ENCODE measurements around the gene SRRM2. TPM values are rescaled to one million over a fixed set of nuclear protein-coding genes. Genes with fewer than 3 reads are reported as not detected.

The SRRM2 gene
- total RNA-seq, 3 donors from 2014 or later (not counting 1 experiment from before 2014, with no cell fraction given): 1,131 to 1,162 (median 1,149) TPM

DNA sequence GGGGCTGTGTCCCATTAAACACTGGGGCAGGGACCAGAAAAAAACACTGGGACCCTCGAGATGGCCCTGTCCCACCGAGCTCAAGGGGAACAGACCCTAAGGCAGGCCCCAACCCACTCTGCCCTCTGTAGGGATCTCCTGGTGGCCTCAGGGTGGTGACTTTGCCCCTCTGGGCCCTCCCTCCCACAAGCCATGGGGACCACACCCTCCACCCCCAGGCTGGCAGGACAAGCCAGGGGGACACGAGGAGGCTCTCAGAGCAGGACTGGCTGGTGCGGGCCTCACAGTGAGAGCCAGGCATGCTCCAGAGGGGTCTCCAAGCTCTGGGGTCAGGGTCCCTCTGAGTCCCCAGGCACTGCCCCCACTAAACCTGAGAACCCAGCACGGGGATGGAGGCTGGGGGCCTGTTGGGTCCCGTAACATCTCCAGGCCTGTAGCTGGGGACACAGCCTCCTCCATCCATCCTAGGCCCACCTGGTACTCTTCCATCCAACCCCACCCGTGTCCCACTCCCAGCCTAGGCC, 14.5 kb upstream of the SRRM2 start:
- H3K27ac ChIP-seq (ENCODE audit: low read length): no peak overlapping the region
- DNase-seq: no peak
- Mint-ChIP-seq H3K4me3 (no peak overlapping the region), H3K4me1 (no peaks in the 10 kb centered on the region), H3K27ac (no peak overlapping the region), H3K27me3 (ENCODE audit: low read depth in 2 of 2) (no peaks in the 10 kb centered on the region), H3K9me3 (no peaks in the 10 kb centered on the region), H3K36me3 (no peaks in the 10 kb centered on the region)
- H3K36me3 ChIP-seq (ENCODE audit: control insufficient read depth, insufficient read depth, low read length): no peaks in the 10 kb centered on the region
- TF ChIP-seq, protein P1, sequence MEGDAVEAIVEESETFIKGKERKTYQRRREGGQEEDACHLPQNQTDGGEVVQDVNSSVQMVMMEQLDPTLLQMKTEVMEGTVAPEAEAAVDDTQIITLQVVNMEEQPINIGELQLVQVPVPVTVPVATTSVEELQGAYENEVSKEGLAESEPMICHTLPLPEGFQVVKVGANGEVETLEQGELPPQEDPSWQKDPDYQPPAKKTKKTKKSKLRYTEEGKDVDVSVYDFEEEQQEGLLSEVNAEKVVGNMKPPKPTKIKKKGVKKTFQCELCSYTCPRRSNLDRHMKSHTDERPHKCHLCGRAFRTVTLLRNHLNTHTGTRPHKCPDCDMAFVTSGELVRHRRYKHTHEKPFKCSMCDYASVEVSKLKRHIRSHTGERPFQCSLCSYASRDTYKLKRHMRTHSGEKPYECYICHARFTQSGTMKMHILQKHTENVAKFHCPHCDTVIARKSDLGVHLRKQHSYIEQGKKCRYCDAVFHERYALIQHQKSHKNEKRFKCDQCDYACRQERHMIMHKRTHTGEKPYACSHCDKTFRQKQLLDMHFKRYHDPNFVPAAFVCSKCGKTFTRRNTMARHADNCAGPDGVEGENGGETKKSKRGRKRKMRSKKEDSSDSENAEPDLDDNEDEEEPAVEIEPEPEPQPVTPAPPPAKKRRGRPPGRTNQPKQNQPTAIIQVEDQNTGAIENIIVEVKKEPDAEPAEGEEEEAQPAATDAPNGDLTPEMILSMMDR (IDR thresholded peaks at IDR 0.05): no peak
- no peaks in the 10 kb centered on the region for H3K9me3 ChIP-seq (ENCODE audit: control insufficient read depth, insufficient read depth, low read length)
- H3K27me3 ChIP-seq (ENCODE audit: control insufficient read depth, insufficient read depth, low read length): no peaks in the 10 kb centered on the region
- intact Hi-C loops (cut with micrococcal nuclease): no loop called here
- 76% methylated on average over 7 of the region's 7 CpGs for WGBS (ENCODE audit: insufficient coverage)
- H3K4me3 ChIP-seq (ENCODE audit: low read length): no peak overlapping the region
- no peaks in the 10 kb centered on the region for H3K4me1 ChIP-seq (ENCODE audit: control insufficient read depth, insufficient read depth, low read length)
- ATAC-seq: no peak

DNA sequence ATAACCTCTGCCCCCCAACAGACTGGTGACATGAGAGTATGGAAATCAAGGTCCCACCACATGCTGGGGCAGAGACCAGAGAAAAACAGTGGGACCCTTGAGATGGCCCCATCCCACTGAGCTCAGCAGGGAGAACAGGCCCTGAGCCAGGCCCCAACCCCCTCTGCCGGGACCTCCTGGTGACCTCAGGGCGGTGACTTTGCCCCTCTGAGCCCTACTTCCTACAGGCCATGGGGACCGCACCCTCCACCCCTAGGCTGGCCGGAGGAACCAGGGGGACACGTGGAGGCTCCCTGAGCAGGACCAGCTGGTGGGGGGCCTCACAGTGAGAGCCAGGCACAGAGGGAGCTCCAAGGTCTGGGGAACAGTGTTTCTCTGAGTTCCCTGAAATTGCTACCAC, 13.8 kb upstream of the SRRM2 start:
- Mint-ChIP-seq H3K27me3 (ENCODE audit: low read depth in 2 of 2) (no peaks in the 10 kb centered on the region), H3K9me3 (no peaks in the 10 kb centered on the region), H3K4me3 (no peak overlapping the region), H3K36me3 (no peaks in the 10 kb centered on the region), H3K4me1 (no peaks in the 10 kb centered on the region), H3K27ac (no peak overlapping the region)
- no peaks in the 10 kb centered on the region for H3K4me1 ChIP-seq (ENCODE audit: control insufficient read depth, insufficient read depth, low read length)
- no peak overlapping the region for H3K4me3 ChIP-seq (ENCODE audit: low read length)
- TF ChIP-seq, protein P1 (IDR thresholded peaks at IDR 0.05): no peak
- intact Hi-C loops (cut with micrococcal nuclease): no loop called here
- DNase-seq: no peak
- no peaks in the 10 kb centered on the region for H3K27me3 ChIP-seq (ENCODE audit: control insufficient read depth, insufficient read depth, low read length)
- WGBS (ENCODE audit: insufficient coverage): 91% methylated on average over 5 of the region's 5 CpGs
- ATAC-seq: peak in 1 of 3 donors; percentile 19
- no peak overlapping the region for H3K27ac ChIP-seq (ENCODE audit: low read length)
- no peaks in the 10 kb centered on the region for H3K36me3 ChIP-seq (ENCODE audit: control insufficient read depth, insufficient read depth, low read length)
- no peaks in the 10 kb centered on the region for H3K9me3 ChIP-seq (ENCODE audit: control insufficient read depth, insufficient read depth, low read length)

DNA sequence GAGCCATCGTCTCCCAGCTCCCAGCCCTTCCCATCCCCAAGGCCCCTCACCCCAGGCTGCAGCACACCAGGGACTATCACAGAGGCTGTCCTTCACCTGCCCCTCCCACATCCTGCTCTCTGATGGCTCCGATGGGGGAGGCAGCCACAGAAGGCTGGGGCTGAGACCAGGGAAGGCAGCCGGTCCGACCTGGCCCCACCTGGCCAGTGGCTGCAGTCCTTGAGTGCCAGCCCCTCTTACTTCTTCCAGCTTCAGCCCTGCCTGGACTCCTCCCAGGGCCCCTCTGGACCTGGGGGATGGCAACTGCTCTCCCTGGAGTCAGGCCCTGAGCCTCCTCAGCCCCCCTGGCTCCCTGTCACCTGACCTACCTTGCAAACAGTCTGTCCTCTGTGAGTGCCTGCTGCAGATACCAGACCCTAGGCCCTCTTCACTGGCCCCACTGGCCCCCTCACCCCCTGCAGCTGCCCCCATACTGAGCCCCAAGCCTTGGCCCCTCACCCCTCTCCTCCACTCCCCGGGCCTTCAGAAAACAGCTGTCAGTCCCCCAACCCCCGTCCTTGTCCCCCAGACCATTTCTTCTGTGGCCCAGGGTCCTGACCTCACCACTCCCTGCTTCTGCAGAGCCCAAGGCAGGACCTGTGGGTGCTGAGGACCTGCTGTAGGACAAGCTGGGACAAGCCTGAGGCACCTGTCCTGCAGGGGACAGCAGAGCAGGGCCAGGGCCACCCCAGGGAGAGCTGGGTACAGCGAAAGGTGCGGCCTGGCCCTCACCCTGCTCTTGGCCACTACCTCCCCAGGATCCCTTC, 12.6 kb upstream of the SRRM2 start:
- Histone ChIP-seq H3K9me3 (ENCODE audit: control insufficient read depth, insufficient read depth, low read length) (no peaks in the 10 kb centered on the region), H3K4me3 (ENCODE audit: low read length) (no peak overlapping the region), H3K36me3 (ENCODE audit: control insufficient read depth, insufficient read depth, low read length) (no peaks in the 10 kb centered on the region), H3K4me1 (ENCODE audit: control insufficient read depth, insufficient read depth, low read length) (no peaks in the 10 kb centered on the region), H3K27ac (ENCODE audit: low read length) (no peak overlapping the region), H3K27me3 (ENCODE audit: control insufficient read depth, insufficient read depth, low read length) (no peaks in the 10 kb centered on the region)
- H3K36me3 Mint-ChIP-seq: no peaks in the 10 kb centered on the region
- DNase-seq: no peak
- ATAC-seq: no peak
- no peaks in the 10 kb centered on the region for H3K9me3 Mint-ChIP-seq
- H3K27ac Mint-ChIP-seq: no peak overlapping the region
- H3K4me3 Mint-ChIP-seq: no peak overlapping the region
- 85% methylated on average over 8 of the region's 8 CpGs for WGBS (ENCODE audit: insufficient coverage)
- no peaks in the 10 kb centered on the region for H3K4me1 Mint-ChIP-seq
- no peaks in the 10 kb centered on the region for H3K27me3 Mint-ChIP-seq (ENCODE audit: low read depth in 2 of 2)
- TF ChIP-seq, protein P1 (IDR thresholded peaks at IDR 0.05): no peak
- intact Hi-C loops (cut with micrococcal nuclease): no loop called here
